GM13977 (cell line): ENCODE data around the gene ATRNL1.

Source experiments
- DNase-seq: peaks from one replicate; pipeline ENCODE4 v3.0.0; 2012; ENCODE audit warnings: low spot score
- CTCF ChIP-seq: IDR thresholded peaks from 2 replicates; pipeline ENCODE4 v1.5.1; 2012; ENCODE audit warnings: mild to moderate bottlenecking, control low read depth; ENCODE audit not compliant: insufficient read depth; ENCODE audit errors: extremely low read depth, missing control alignments
- in situ Hi-C: fragments of 300-500 bp; cut with MboI; formaldehyde crosslinking; loops from one replicate; pipeline ENCODE4 v1.12.0; 2022; ENCODE audit warnings: low sequenced_read_pairs, low pct_unique_long_range_greater_than_20kb, mixed read lengths, inconsistent platforms; ENCODE audit not compliant: unreplicated experiment

The ATRNL1 gene

DNA sequence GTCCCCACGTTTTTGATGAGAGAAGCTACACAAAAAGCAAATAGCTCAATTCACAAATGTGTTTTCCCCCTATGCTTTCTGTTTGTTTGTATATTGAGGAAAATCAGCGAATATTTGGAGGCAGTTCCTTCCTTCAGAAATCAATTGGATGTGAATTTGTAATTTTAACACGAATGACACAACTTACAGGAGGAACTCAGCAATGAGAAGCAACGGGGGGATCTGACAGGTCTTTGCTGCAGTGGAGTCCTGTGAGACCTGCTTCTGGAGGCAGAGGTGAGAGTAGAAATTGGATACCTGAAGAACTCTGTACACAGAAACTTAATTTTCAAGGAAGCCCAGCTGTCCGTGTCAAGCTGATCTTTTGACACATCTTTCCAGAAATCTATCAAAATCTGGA, 809.4 kb downstream of the ATRNL1 start:
- DNase-seq, result no peak
- TF ChIP-seq CTCF, result no peak
- in situ Hi-C loops, result no loop called here

DNA sequence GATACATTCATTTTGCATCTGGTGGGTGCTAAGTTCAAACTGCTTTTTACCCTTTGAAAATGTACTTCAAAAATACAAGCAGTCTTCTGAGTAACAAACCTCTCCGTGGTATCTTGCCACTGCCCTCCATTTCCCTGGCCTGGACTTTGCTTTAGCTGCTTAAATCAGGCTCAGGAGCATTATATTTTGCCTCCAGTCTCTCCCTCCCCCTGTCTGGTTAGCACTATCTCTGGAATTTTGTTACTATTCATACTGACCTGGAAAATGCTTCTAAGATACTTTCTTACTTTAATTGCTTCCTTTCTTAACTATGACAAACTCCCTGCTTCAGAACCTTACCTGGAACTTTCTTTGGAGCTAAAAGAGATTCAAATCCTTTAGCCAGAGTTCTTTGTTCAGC, 810.0 kb downstream of the ATRNL1 start:
- in situ Hi-C loops, result no loop called here
- no peak for DNase-seq

DNA sequence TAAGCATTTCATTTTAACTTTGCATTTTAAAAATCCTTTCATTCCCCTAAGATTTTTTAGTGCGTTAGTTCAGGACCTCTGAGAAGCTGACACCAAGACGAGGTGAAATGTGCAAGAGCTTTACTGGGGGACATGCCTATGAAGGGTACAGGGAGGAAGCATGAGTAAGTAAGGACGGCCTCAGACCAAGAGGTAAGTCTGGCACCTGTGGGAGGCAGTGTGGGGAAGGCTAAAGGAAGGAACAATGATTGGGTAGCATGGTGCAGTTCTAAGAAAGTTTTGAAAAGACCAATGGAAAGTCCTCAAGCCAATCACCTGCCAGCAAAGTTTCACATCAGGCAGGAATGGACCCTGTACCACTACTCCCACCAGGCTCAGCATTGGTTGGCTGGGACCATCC, 810.7 kb downstream of the ATRNL1 start:
- TF ChIP-seq CTCF, result no peak
- no peak for DNase-seq
- in situ Hi-C loops, result no loop called here

More for the DNA sequence above, 810.0 kb downstream of the ATRNL1 start:
- no peak for TF ChIP-seq CTCF

GRCh38 chr10:115909037-115909436, 815.9 kb downstream of the ATRNL1 start:
- TF ChIP-seq CTCF, result no peak
- no peak for DNase-seq
- in situ Hi-C loops, result no loop called here

GRCh38 chr10:115909962-115910731, 817.0 kb downstream of the ATRNL1 start:
- in situ Hi-C loops, result no loop called here
- no peak for DNase-seq
- no peak for TF ChIP-seq CTCF

- in situ Hi-C loops, result no loop called here
- TF ChIP-seq CTCF, result no peak
- no peak for DNase-seq
Observed at GRCh38 chr10:115914475-115914874, 821.3 kb downstream of the ATRNL1 start.
